Placental pericyte (primary cell): Measurements from ENCODE around the gene ACTL10. TPM values are rescaled to one million over a fixed set of nuclear protein-coding genes. Genes with fewer than 3 reads are reported as not detected.

Source experiments
- total RNA-seq: library from RNA; depleted of rRNA; stranded (reverse); fragments of >200 nt; gene quantifications from 2 replicates; pipeline ENCODE4 v1.2.3, GENCODE V29; 2012

The ACTL10 gene
- 1.1 and 1.6 TPM in 2 replicates for total RNA-seq

DNA sequence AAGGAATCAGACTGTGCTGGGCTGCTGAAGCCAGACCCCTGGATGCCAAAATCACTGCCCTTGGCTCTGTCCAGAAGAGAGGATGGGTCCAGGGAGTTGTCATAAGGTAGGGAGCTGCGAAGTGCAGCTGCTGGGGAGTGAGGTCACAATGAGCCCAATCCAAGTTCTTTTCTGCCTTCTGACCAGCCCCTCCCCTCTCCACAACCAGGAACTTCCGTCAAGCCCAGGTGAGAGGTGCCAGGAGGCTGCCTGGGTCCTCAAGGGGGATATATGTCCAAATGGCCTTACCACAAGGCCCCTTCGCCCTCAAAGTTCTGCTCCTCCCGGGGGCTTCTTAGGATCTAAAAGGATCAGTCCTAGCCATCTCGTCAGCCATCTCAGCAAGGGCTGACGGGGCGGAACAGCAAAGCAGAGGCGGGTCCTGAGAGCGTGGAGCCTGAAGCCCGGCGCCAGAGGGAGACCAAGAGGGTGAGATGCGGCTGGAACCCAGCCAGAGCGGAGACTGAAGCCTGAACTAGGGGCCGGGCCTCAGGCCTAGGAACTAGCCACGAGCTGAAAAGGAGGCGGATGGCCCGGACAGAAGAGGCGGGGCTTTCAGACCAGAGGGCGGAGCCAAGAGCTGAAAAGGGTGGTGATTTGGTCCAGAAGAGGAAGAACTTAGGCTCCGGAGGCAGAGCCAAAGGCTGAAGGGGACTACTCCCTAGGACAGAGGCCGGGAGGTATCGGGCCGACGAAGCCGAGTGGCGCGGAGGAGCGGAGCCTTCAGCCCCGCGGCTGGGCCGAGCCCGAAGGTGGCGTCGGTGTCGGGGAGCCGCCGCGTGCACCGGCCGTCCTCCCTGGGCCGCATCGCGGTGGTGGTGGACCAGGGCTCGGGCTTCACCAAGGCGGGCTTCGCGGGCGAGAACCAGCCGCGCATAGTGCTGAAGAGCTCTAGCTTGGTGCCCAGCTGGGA is at the start of gene ACTL10:
Gene ACTL10, plus strand, starts transcription at position 651 of the 952 bp plus-strand sequence. CDS start 555 bp downstream, outside the sequence.

DNA sequence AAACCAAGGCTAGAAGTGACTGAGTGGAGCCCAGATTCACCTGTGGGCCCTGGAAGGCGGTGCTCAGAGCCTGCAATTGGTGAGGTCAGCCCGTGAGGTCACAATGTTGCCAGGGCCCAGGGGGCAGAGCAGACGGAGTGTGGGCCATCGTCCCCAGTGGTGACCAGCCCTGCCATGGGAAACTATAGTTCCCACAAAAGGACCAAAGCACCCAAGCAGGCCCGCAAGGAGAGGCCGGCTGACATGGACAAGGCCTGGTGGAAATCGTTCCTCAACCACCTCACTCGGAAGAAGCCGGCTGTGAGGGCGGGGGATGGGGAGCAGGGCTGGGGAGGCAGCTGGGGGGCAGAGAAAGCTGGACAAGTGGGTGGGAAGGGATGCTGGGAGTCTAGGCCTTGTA is 4.6 kb upstream of the ACTL10 start, which contains the start of gene C20orf144:
Gene C20orf144, plus strand, starts transcription at position 156 of the 400 bp plus-strand sequence. Its CDS starts 19 bp downstream, at position 175.

DNA sequence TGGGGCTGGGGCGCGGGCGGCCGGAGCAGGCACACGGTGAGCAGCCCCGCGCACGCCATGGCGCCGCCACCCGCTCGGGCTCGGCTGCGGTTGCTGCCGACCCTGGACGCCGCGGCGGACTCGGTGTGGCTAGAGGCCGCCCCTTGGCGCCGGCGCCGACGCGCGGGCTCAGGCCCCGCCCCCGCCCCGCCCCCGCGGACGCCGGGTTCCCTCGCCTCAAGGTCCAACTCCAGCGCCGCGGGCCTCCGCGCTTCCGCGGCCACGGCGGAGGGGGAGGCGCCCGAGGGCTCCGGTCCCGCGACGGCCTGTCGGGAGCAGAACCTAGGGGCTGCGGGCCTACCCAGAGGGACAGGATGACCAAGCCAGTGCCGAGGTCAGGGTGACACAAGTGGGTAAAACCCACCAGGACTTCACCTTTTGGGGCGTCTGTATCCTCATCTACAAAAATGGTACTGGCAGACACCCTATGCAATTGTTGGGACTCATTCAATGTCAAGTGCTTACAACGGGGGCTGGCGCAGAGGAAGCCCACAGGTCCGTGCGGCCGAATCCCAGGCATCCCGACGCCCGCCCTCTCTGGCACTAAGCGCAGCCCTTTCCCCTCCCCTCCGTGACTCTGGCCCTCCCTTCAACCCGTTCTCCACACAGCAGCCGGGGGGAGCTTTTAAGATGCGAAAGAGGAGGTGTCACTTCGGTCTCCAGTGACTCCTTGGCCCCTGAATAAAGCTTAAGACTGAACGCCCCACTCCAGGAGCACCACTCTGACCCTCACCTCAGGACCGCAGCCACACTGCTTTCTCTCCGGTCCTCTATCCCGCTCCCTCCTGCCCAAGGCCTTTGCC is 7.8 kb downstream of the ACTL10 start, which contains the start of gene NECAB3:
Gene NECAB3, minus strand, starts transcription at position 135 of the 842 bp plus-strand sequence. Its CDS starts 76 bp downstream, at position 59.

DNA sequence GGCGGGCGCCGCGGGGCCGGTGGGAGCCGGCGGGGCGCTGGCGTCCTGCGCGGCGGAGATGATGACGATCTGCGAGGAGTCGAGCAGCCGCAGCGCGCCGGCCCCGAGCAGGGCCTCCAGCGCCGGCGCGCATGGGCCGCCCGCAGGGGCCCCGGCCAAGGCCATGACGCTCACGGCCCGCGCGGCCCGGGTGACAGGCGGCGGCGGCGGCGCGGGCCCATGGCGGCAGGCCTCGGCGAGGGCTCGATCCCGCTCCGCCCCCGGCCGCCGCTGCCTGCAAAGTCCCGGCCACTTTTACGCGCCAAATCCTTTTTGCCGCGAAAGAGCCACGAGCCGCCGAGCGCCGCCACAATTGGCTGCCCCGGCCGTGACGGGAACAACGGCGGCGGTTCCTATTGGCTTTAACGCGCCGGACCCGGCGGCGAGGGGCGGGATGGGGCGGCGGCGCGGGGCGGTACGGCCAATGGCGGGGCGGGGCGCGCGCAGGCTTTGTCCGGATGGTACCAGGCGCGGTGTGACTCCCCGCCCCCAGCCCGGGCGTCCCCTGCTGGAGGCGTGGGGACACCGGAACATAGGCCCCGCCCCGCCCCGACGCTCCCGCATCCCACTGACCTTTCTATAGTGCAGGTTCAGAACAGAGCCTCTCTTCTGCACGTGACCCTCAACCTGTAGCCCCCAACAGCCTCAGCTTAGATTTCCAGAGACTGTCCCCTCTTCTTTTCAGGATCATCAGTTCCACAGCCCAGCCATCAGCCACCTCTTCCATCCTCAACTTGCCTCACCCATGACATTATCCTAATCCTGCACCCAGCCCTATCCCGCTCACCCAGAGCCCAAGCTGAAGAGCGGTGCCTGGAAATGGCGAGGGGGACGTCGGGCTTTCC is 19.6 kb downstream of the ACTL10 start, which contains the start of gene E2F1:
Gene E2F1, minus strand, starts transcription at position 286 of the 884 bp plus-strand sequence. Its CDS starts 121 bp downstream, at position 165.

Other genes starting within 250 kb of the ACTL10 start
- 32.9 and 42.2 TPM in 2 replicates for gene SNTA1, start 223.2 kb upstream of the ACTL10 start, total RNA-seq
- 9.0 and 9.8 TPM in 2 replicates for gene CBFA2T2, start 176.8 kb upstream of the ACTL10 start, total RNA-seq
- gene C20orf144, start 4.6 kb upstream of the ACTL10 start, total RNA-seq, result 0.14 and 0.22 TPM in 2 replicates
- 31.8 and 47.3 TPM in 2 replicates for gene NECAB3, start 7.5 kb downstream of the ACTL10 start, total RNA-seq
- 0.66 and 19.8 TPM in 2 replicates for gene E2F1, start 19.4 kb downstream of the ACTL10 start, total RNA-seq
- gene PXMP4, start 53.4 kb downstream of the ACTL10 start, total RNA-seq, result 1.3 and 6.0 TPM in 2 replicates
- 1.5 and 1.9 TPM in 2 replicates for gene ZNF341, start 65.1 kb downstream of the ACTL10 start, total RNA-seq
- gene CHMP4B, start 144.4 kb downstream of the ACTL10 start, total RNA-seq, result 26.1 and 61.7 TPM in 2 replicates